C4-2B (cell line): ENCODE results near the gene NIM1K.

Experiments used
- CTCF ChIP-seq: fragments of 450-650 bp; conservative IDR thresholded peaks from 2 replicates; pipeline ENCODE4 v1.5.1; 2017; ENCODE audit warnings: mild to moderate bottlenecking
- ZFX ChIP-seq: fragments of 450-650 bp; IDR thresholded peaks from 2 replicates; pipeline ENCODE4 v1.6.1; 2017

GRCh38 chr5:43155394-43156096 lies 36.5 kb upstream of the NIM1K start:
- no peak for TF ChIP-seq CTCF
- TF ChIP-seq ZFX: no peak
